HCT116 (cell line): ENCODE data around the gene DSTYK.

Experiments used
- CEBPB ChIP-seq: IDR thresholded peaks from 2 replicates; pipeline ENCODE4 v1.6.1; 2012; ENCODE audit warnings: low read depth
- EZH2 ChIP-seq: fragments of 200-600 bp; sonication (generic); IDR thresholded peaks from 2 replicates; pipeline ENCODE4 v1.6.1; 2017; ENCODE audit warnings: antibody characterized with exemption, mixed run types
- EZH2phosphoT487 ChIP-seq: fragments of 200-600 bp; IDR thresholded peaks from 2 replicates; pipeline ENCODE4 v1.6.1; 2018; ENCODE audit warnings: antibody characterized with exemption, borderline replicate concordance
- MAX ChIP-seq: IDR thresholded peaks from 2 replicates; pipeline ENCODE4 v1.6.1; 2012
- POLR2A ChIP-seq: IDR thresholded peaks from 2 replicates; pipeline ENCODE4 v1.7.0; 2011; ENCODE audit warnings: borderline replicate concordance; ENCODE audit not compliant: insufficient read depth, insufficient read length; ENCODE audit errors: extremely low read depth
- POLR2AphosphoS5 ChIP-seq: IDR thresholded peaks from 2 replicates; pipeline ENCODE4 v1.6.1; 2011; ENCODE audit warnings: mild to moderate bottlenecking, low read depth, low read length, moderate library complexity
- REST ChIP-seq: IDR thresholded peaks from 2 replicates; pipeline ENCODE4 v1.6.1; 2012; ENCODE audit warnings: low read depth
- SIN3A ChIP-seq: IDR thresholded peaks from 2 replicates; pipeline ENCODE4 v1.6.1; 2012; ENCODE audit warnings: low read depth
- SP1 ChIP-seq: IDR thresholded peaks from 2 replicates; pipeline ENCODE4 v1.6.1; 2012; ENCODE audit warnings: low read depth
- ZFX ChIP-seq: fragments of 450-650 bp; IDR thresholded peaks from 2 replicates; pipeline ENCODE4 v1.6.1; 2017
- TF ChIP-seq, protein P1 (sequence below), 3 experiments: fragments of 200-600 bp in 1 of 3; sonication (generic) in 1 of 3; IDR thresholded peaks in 2 of 3; conservative IDR thresholded peaks in 1 of 3; 2 replicates each; pipeline ENCODE4 v1.5.1; 2012 to 2017; ENCODE audit warnings: low read depth in 2 of 3, low read length in 2 of 3, antibody characterized with exemption in 1 of 3, borderline replicate concordance in 1 of 3, control low read depth in 1 of 3, mild to moderate bottlenecking in 1 of 3, mixed read lengths in 1 of 3, mixed run types in 1 of 3, moderate library complexity in 1 of 3; ENCODE audit not compliant: insufficient read depth in 1 of 3
- TF ChIP-seq, protein P2 (sequence below): IDR thresholded peaks from 2 replicates; pipeline ENCODE4 v1.6.1; 2012

DNA sequence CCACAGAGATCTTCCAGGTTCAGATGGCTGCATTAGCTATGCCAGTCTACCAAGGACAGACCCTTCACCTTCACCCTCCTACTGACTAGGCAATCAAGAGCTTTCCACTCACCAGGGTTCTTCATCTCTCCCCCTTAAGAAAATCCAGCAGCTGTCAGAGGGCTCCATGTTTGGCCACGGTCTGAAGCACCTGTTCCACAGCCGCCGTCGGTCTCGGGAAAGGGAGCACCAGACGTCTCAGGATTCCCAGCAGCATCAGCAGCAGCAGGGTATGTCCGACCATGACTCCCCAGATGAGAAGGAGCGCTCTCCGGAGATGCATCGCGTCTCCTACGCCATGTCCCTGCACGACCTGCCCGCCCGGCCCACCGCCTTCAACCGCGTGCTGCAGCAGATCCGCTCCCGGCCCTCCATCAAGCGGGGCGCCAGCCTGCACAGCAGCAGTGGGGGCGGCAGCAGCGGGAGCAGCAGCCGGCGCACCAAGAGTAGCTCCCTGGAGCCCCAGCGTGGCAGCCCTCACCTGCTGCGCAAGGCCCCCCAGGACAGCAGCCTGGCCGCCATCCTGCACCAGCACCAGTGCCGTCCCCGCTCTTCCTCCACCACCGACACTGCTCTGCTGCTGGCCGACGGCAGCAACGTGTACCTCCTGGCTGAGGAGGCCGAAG, 30.0 kb upstream of the DSTYK start:
- TF ChIP-seq POLR2A (no peak), REST (no peak), CEBPB (no peak), EZH2 (no peak), SIN3A (no peak), POLR2AphosphoS5 (no peak), ZFX (no peak), EZH2phosphoT487 (no peak), MAX (no peak), SP1 (no peak)
- TF ChIP-seq, protein P1, sequence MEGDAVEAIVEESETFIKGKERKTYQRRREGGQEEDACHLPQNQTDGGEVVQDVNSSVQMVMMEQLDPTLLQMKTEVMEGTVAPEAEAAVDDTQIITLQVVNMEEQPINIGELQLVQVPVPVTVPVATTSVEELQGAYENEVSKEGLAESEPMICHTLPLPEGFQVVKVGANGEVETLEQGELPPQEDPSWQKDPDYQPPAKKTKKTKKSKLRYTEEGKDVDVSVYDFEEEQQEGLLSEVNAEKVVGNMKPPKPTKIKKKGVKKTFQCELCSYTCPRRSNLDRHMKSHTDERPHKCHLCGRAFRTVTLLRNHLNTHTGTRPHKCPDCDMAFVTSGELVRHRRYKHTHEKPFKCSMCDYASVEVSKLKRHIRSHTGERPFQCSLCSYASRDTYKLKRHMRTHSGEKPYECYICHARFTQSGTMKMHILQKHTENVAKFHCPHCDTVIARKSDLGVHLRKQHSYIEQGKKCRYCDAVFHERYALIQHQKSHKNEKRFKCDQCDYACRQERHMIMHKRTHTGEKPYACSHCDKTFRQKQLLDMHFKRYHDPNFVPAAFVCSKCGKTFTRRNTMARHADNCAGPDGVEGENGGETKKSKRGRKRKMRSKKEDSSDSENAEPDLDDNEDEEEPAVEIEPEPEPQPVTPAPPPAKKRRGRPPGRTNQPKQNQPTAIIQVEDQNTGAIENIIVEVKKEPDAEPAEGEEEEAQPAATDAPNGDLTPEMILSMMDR (IDR thresholded peaks at IDR 0.05 in 2 of 3, conservative IDR thresholded peaks at IDR 0.05 in 1 of 3; ENCODE audit: borderline replicate concordance in 1 of 3, insufficient read depth in 1 of 3, low read depth in 2 of 3, low read length in 2 of 3): no peak
- TF ChIP-seq, protein P2, sequence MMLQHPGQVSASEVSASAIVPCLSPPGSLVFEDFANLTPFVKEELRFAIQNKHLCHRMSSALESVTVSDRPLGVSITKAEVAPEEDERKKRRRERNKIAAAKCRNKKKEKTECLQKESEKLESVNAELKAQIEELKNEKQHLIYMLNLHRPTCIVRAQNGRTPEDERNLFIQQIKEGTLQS: no peak
